Bronchial epithelial cell (primary cell): ENCODE data around the gene TBC1D22A. TPM values are rescaled to one million over a fixed set of nuclear protein-coding genes. Genes with fewer than 3 reads are reported as not detected.

ENCODE experiments used
- DNase-seq: peaks from one replicate; pipeline ENCODE4 v3.0.0-alpha.2; 2010; ENCODE audit warnings: low read depth
- FAIRE-seq: peaks from 2 replicates; lab custom pipeline; 2011; peaks lifted over from hg19 to GRCh38; lab: Jason Lieb, UNC
- H3K27me3 ChIP-seq: 2 replicates; pipeline ENCODE4 v1.5.1; 2011; ENCODE audit warnings: low read length; ENCODE audit not compliant: control insufficient read depth, insufficient read depth
- H3K36me3 ChIP-seq: 2 replicates; pipeline ENCODE4 v1.5.1; 2011; ENCODE audit warnings: low read length; ENCODE audit not compliant: control insufficient read depth, insufficient read depth
- H3K4me3 ChIP-seq: 2 replicates; pipeline ENCODE4 v1.5.1; 2011; ENCODE audit warnings: mild to moderate bottlenecking, low read depth, low read length, control low read depth
- total RNA-seq: library from RNA; depleted of rRNA; stranded (reverse); fragments of >200 nt; gene quantifications from 2 replicates; pipeline ENCODE4 v1.2.1, GENCODE V29; 2014
- TF ChIP-seq, protein P1 (sequence below): IDR thresholded peaks from 2 replicates; pipeline ENCODE4 v1.5.1; 2011; ENCODE audit warnings: mild to moderate bottlenecking, moderate library complexity, low read length, control low read depth, inconsistent platforms; ENCODE audit not compliant: insufficient read depth, severe bottlenecking

Gene TBC1D22A
- total RNA-seq, 1 donor from 2014 or later, result 10.0 TPM

DNA sequence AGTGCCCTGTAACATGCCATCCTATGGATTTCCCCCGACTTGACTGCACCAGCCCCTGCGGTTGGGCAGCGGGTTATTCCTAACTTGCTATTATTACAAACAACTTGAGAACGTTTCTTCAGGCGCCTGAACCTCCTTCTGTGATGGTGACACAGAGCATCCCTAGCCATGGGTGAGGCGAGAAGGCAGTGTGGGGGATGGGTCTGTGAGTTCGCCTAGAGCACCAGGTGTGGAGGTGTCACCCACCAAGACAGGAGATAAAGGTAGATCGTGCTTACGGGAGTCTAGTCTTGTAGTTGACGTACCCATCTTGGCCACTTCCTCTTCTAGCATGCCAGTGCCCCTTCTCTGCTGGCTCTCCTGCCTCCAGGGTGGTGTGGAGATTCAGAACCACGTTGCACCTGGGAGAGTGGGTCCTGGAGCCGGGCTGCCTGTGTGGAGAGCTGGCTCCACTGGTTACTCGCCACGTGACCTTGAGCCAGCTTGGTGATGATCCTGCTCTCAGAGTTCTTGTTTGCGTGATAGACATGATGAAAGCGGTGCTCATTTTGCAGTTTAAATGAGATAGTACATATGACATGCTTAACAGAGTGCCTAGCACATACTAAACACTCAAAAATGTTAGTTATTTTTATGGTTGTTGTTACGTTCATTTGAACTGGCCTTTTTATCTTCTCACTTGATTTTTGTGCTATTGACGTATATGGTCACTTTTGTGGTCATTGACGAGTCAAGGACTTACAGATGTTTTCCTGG lies 37.8 kb downstream of the TBC1D22A start:
- FAIRE-seq (peak; percentile 91), DNase-seq (no peak)
- Histone ChIP-seq H3K36me3 (peaks cover 15% of the 10 kb centered on the region), H3K4me3 (no peak overlapping the region), H3K27me3 (no peaks in the 10 kb centered on the region)
- TF ChIP-seq, protein P1, sequence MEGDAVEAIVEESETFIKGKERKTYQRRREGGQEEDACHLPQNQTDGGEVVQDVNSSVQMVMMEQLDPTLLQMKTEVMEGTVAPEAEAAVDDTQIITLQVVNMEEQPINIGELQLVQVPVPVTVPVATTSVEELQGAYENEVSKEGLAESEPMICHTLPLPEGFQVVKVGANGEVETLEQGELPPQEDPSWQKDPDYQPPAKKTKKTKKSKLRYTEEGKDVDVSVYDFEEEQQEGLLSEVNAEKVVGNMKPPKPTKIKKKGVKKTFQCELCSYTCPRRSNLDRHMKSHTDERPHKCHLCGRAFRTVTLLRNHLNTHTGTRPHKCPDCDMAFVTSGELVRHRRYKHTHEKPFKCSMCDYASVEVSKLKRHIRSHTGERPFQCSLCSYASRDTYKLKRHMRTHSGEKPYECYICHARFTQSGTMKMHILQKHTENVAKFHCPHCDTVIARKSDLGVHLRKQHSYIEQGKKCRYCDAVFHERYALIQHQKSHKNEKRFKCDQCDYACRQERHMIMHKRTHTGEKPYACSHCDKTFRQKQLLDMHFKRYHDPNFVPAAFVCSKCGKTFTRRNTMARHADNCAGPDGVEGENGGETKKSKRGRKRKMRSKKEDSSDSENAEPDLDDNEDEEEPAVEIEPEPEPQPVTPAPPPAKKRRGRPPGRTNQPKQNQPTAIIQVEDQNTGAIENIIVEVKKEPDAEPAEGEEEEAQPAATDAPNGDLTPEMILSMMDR, result no peak

DNA sequence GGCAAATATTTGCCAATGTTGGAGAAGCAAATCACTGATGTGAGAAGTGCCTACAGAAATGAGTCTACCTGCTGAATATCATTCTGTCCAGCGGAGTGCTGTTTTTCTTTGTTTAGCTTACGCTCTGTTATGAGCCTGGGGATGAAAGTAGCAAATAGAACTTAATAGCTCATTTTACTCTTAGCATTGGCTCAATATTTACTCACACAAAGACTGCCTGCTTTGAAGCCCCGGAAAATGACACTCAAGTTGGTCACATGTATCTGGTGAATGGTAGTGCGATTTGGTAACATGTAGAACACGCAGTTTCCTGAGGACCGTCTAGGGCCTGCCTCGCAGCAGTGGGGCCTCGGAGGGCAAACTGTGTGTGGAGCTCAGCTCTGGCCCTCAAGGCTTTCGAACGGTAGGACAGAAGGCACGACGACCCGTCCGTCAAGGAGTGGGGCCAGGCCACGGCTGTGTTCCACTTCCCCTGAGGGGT lies 38.9 kb downstream of the TBC1D22A start:
- no peak for FAIRE-seq

DNA sequence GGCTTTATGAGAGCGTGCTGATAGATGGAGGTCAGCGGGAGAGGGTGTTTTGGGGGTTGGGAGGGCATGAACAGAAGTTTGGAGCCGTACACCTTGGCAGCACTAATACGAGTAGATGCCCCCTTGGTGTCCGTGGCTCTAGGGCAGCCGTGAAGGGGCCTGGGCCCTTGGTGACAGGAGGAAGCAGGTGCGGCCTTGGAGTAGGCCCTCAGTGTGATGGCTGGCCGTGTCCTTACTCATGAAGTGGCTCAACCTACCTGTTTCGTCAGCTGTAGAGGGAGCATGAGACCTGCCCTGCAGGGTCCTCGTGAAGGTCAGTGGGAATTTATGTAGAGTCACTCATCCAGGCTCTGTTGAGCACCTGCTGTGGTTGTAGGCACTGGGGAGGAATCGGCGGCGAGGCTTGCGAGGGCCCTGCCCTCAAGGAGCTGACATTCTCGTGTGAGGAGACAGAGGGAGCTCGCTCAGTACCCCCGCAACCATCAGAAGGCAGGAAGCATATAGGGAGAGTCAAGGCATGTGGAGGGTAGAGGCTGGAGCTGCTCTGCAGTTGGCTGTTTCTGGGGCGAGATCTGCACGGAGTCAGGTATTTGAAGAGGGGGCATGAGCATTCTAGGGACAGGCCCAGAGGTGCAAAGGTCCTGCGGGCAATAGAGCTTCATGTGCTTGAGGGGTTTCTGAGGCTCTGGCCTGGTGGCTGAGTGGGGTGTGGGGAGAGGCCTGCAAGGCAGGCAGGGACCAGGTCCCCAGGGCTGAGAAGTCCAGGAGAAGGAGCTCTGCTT lies 39.6 kb downstream of the TBC1D22A start:
- no peak for FAIRE-seq
- TF ChIP-seq, protein P1, result no peak
- no peaks in the 10 kb centered on the region for H3K27me3 ChIP-seq

More for the DNA sequence above, 38.9 kb downstream of the TBC1D22A start:
- no peak for DNase-seq
- H3K27me3 ChIP-seq, result no peaks in the 10 kb centered on the region
- H3K36me3 ChIP-seq, result peaks cover 18% of the 10 kb centered on the region
- TF ChIP-seq, protein P1, result no peak
- no peak overlapping the region for H3K4me3 ChIP-seq

DNA sequence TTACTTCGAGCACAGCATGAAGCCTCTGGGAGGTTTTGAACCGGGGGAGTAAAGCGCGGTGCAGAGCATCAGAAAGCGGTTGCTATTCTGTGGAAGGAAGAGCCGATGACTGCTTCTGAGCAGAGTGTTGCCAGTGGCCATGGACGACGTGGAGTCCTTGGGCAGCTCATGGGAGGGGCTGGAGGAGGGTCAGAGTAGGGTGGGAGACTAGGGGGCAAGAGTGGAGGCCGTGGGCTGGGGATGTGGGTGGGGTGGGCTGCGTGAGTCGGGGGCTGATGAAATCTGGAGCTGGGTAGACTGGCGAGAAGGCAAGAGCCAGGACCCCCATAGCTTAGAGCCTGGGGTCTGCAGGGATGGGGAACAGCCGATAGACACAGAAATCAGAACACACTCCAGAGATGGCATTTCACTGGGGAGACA lies 40.2 kb downstream of the TBC1D22A start:
- no peak for FAIRE-seq
- TF ChIP-seq, protein P1, result no peak
- H3K27me3 ChIP-seq, result no peaks in the 10 kb centered on the region
- no peak for DNase-seq
- H3K36me3 ChIP-seq, result peaks cover 15% of the 10 kb centered on the region
- H3K4me3 ChIP-seq, result no peak overlapping the region

More for the DNA sequence above, 39.6 kb downstream of the TBC1D22A start:
- Histone ChIP-seq H3K4me3 (no peak overlapping the region), H3K36me3 (peaks cover 15% of the 10 kb centered on the region)
- DNase-seq, result no peak

DNA sequence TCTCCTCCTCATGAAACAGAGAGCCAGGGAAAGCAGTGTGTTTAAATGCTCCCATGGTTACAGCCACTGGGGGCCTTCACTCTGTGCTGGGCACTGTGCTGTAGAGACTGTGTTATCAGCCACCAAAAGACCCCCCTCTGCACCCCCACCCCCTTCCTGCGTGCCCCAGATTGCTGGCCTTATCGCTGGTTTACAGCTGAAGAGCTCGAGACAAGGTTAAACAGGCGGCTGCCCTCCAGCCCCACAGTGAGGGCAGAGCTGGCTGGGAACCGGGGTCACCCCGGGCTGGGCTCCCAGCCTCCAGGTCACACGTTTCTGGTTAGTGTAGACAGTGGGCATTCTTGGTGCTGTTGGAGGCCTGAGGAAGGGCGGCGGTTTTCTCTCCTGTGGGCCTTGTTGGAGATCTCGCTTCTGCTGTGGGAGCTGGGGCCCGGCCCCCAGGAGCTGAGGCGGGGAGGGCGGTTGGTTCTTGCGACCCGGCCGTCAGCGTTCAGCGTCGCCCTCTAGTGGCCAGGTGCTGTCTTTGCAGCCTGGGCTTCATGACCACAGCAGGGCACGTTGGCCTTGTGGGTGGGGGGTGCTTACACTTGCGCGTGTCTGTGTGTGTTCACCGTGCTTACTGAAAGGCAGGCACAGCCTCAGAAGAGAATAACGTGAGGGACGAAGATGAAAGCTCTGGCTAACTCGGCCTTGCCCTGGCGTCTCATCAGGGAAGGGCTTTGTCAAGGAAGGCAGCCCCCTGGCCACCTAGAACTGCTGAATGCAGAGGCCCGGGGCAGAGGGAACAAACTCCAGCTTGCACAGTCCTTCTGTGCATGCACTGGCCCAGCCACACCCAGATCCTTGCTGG lies 40.8 kb downstream of the TBC1D22A start:
- TF ChIP-seq, protein P1, result peak; percentile 98
- no peak for FAIRE-seq
- Histone ChIP-seq H3K36me3 (peaks cover 14% of the 10 kb centered on the region), H3K27me3 (no peaks in the 10 kb centered on the region), H3K4me3 (no peak overlapping the region)
- DNase-seq, result peak; percentile 46
